Spleen (tissue), 11 donors: ENCODE results near the gene CTNNA1. TPM values are rescaled to one million over a fixed set of nuclear protein-coding genes. Genes with fewer than 3 reads are reported as not detected.

Source experiments
- DNase-seq: peaks from one replicate; pipeline ENCODE4 v3.0.0-alpha.2; 2020
- H3K27ac ChIP-seq, 8 donors: fragments of 200-600 bp; sonication (generic) in 7 of 8; 1 replicate in 4 of 8; 2 replicates in 4 of 8; pipeline versions ENCODE4 v1.5.0 to v1.8.0; 2016 to 2021; ENCODE audit warnings: inconsistent platforms in 4 of 8, mild to moderate bottlenecking in 4 of 8, moderate library complexity in 1 of 8
- H3K27me3 ChIP-seq, 7 donors: fragments of 200-600 bp; sonication (generic) in 6 of 7; replicated peaks in 1 of 7; 1 replicate in 4 of 7; 2 replicates in 3 of 7; pipeline versions ENCODE4 v1.5.0 to v1.8.0; 2016 to 2021; ENCODE audit warnings: inconsistent platforms in 3 of 7, mild to moderate bottlenecking in 1 of 7
- H3K36me3 ChIP-seq, 6 donors: fragments of 200-600 bp; sonication (generic) in 5 of 6; 1 replicate in 4 of 6; 2 replicates in 2 of 6; pipeline versions ENCODE4 v1.5.0 to v1.8.0; 2016 to 2021; ENCODE audit warnings: inconsistent platforms in 2 of 6
- H3K4me1 ChIP-seq, 6 donors: fragments of 200-600 bp; sonication (generic) in 5 of 6; 1 replicate in 3 of 6; 2 replicates in 3 of 6; pipeline versions ENCODE4 v1.5.0 to v1.8.0; 2016 to 2021; ENCODE audit warnings: inconsistent platforms in 3 of 6
- H3K4me3 ChIP-seq, 8 donors: fragments of 200-600 bp; sonication (generic) in 7 of 8; 1 replicate in 4 of 8; 2 replicates in 4 of 8; pipeline versions ENCODE4 v1.5.0 to v1.8.0; 2016 to 2021; ENCODE audit warnings: inconsistent platforms in 4 of 8, mild to moderate bottlenecking in 4 of 8, moderate library complexity in 2 of 8
- H3K9me3 ChIP-seq, 8 donors: fragments of 200-600 bp; sonication (generic) in 7 of 8; 1 replicate in 4 of 8; 2 replicates in 4 of 8; pipeline versions ENCODE4 v1.5.0 to v1.8.0; 2016 to 2021; ENCODE audit warnings: inconsistent platforms in 4 of 8
- CTCF ChIP-seq, 11 experiments: fragments of 200-600 bp in 7 of 11; fragments of 450-650 bp in 4 of 11; sonication (generic) in 4 of 11; IDR thresholded peaks in 8 of 11; conservative IDR thresholded peaks in 3 of 11; 1 replicate in 7 of 11; 2 replicates in 4 of 11; pipeline versions ENCODE4 v1.4.0 to v1.8.0; 2016 to 2021; ENCODE audit warnings: antibody characterized with exemption in 11 of 11, inconsistent platforms in 4 of 11, mild to moderate bottlenecking in 1 of 11
- POLR2A ChIP-seq, 3 donors: fragments of 450-650 bp; IDR thresholded peaks; one replicate each; pipeline ENCODE4 v1.5.1; 2017; ENCODE audit warnings: antibody characterized with exemption in 3 of 3, mild to moderate bottlenecking in 1 of 3
- POLR2AphosphoS5 ChIP-seq, 3 donors: sonication (generic); formaldehyde crosslinking; IDR thresholded peaks; one replicate each; pipeline ENCODE4 v1.5.1; 2017; ENCODE audit warnings: antibody characterized with exemption in 3 of 3
- WGBS, 5 donors: extraction: QIAGEN DNeasy Blood & Tissue Kit in 3 of 5; methylation state at CpG; one replicate each; pipeline versions ENCODE4 v1.1.5 to v1.1.7; 2013 to 2018; 5-methylcytosine and 5-hydroxymethylcytosine counted together
- intact Hi-C: fragments of 100-400 bp; cut with DNase I; formaldehyde crosslinking; loops from one replicate; pipeline ENCODE4 v1.15.0; 2023; ENCODE audit warnings: low total_unique reads
- polyA plus RNA-seq, 3 donors: library from polyadenylated mRNA; stranded (reverse); fragments of 200-250 nt; gene quantifications; one replicate each; pipeline ENCODE4 v1.2.1, GENCODE V29; 2013
- total RNA-seq, 7 donors: library from RNA; depleted of rRNA in 3 of 7; stranded (reverse); fragments of >200 nt in 3 of 7; fragmentation: NEBNext Ultra II Directional in 4 of 7; extraction: Animal tissue kit (Norgen Biotek cat#: 25700) in 4 of 7; gene quantifications; one replicate each; pipeline versions ENCODE4 v1.1.0 to v1.2.1, GENCODE V29; 2016 to 2021
- donor health status: healthy with polysubstance abuse.
- donor health status: DM: no; HTN: no; CAD: no; lungs with moderate emphysema.
- donor health status: DM: no; HTN: no; CAD: no.
- donor health status: Bipolar disorder and iron deficiency.
- donor health status: healthy.
- donor health status: DM: no; HTN: no; CAD: no.
- donor health status: DM: yes; HTN: yes; CAD: no.

The CTNNA1 gene
- total and polyA plus RNA-seq, 10 donors = 26.7 to 313 (median 186) TPM

- 77 to 86% (median 86%) methylated on average over 6 of the region's 6 CpGs for WGBS, 5 donors
- Histone ChIP-seq H3K27ac (no peak overlapping the region), H3K4me1 (no peaks in the 10 kb centered on the region), H3K9me3 (no peaks in the 10 kb centered on the region), H3K27me3 (peaks cover 0 to under 1% (median 0%) of the 10 kb centered on the region in 7 donors), H3K4me3 (no peak overlapping the region), H3K36me3 (no peaks in the 10 kb centered on the region)
- no peak for DNase-seq
- intact Hi-C loops = no loop called here
- TF ChIP-seq POLR2A (IDR thresholded peaks at IDR 0.05) (no peak), POLR2AphosphoS5 (IDR thresholded peaks at IDR 0.05) (no peak), CTCF (IDR thresholded peaks at IDR 0.05 in 8 of 11, conservative IDR thresholded peaks at IDR 0.05 in 3 of 11) (no peak)
These were observed 42.1 kb upstream of the CTNNA1 start for GRCh38 chr5:138711087-138711486.

DNA sequence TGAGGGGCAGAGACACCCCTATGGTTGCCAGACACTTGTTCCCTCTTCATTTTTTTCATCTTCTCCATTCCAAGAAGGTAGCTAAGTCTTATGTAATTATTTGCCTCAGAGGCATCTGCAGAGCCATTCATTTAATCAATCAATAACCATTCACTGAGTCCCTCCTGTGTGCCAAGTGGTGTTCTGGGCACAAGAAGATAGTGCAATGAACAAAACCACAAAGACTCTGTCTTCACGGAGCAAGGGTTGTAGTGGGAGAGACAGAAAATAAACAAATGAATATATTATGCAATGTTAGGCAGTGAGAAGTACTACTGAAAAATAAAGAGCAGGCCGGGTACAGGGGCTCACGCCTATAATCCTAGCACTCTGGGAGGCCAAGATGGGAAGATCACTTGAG, 41.4 kb upstream of the CTNNA1 start:
- Histone ChIP-seq H3K27ac (no peak overlapping the region), H3K9me3 (no peaks in the 10 kb centered on the region), H3K27me3 (peaks cover 0 to 5% (median 0%) of the 10 kb centered on the region in 7 donors), H3K4me3 (no peak overlapping the region), H3K36me3 (no peaks in the 10 kb centered on the region), H3K4me1 (no peaks in the 10 kb centered on the region)
- 65 to 81% (median 69%) methylated on average over 3 of the region's 3 CpGs for WGBS, 5 donors
- no peak for DNase-seq
- intact Hi-C loops = no loop called here
- TF ChIP-seq POLR2AphosphoS5 (IDR thresholded peaks at IDR 0.05) (no peak), POLR2A (IDR thresholded peaks at IDR 0.05) (no peak), CTCF (IDR thresholded peaks at IDR 0.05 in 8 of 11, conservative IDR thresholded peaks at IDR 0.05 in 3 of 11) (no peak)

DNA sequence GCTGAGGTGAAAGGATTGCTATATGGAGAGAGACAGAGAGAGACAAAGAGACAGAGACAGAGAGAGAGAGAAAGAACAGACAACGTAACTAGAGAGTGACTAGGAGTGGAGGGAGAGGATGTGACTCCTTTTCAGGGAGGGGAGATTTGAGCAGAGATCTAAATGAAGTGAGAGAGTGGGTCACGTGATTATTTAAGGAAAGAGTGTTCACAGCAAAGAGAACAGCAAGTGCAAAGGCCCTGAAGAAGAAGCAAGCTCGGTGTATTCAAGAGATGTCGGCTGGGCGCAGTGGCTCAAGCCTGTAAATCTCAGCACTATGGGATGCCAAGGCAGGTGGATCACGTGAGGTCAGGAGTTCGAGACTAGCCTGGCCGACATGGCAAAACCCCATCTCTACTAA, 40.9 kb upstream of the CTNNA1 start:
- Histone ChIP-seq H3K9me3 (no peaks in the 10 kb centered on the region), H3K36me3 (no peaks in the 10 kb centered on the region), H3K27ac (no peak overlapping the region), H3K4me3 (no peak overlapping the region), H3K27me3 (peaks cover 0 to 5% (median 0%) of the 10 kb centered on the region in 7 donors), H3K4me1 (no peaks in the 10 kb centered on the region)
- no peak for TF ChIP-seq POLR2AphosphoS5 (IDR thresholded peaks at IDR 0.05)
- no peak for TF ChIP-seq CTCF (IDR thresholded peaks at IDR 0.05 in 8 of 11, conservative IDR thresholded peaks at IDR 0.05 in 3 of 11)
- TF ChIP-seq POLR2A (IDR thresholded peaks at IDR 0.05) = no peak
- 79 to 93% (median 90%) methylated on average over 8 of the region's 8 CpGs for WGBS, 5 donors
- intact Hi-C loops = no loop called here
- no peak for DNase-seq

DNA sequence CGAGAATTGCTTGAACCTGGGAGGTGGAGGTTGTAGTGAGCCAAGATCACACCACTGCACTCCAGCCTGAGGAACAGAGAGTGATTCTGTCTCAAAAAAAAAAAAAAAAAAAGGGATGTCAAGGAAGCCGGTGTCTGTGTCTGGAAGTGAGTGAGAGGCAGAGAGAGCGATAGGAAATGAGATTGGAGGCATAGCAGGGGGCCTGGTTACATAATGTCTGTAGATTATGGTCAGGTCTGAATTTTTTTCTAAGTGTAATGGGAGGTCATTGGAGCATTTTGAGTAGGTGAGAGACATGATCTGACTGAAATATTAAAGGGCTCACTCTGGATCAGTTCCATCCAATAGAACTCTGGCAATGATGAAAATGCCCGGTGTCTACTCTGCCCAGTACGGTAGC, 40.4 kb upstream of the CTNNA1 start:
- no peaks in the 10 kb centered on the region for H3K36me3 ChIP-seq
- no peak for TF ChIP-seq POLR2A (IDR thresholded peaks at IDR 0.05)
- TF ChIP-seq POLR2AphosphoS5 (IDR thresholded peaks at IDR 0.05) = no peak
- no peak for TF ChIP-seq CTCF (IDR thresholded peaks at IDR 0.05 in 8 of 11, conservative IDR thresholded peaks at IDR 0.05 in 3 of 11)
- H3K27me3 ChIP-seq = peaks cover 0 to 5% (median 0%) of the 10 kb centered on the region in 7 donors
- no peaks in the 10 kb centered on the region for H3K9me3 ChIP-seq
- no peak overlapping the region for H3K27ac ChIP-seq
- H3K4me3 ChIP-seq = no peak overlapping the region
- DNase-seq = no peak
- intact Hi-C loops = no loop called here
- H3K4me1 ChIP-seq = no peaks in the 10 kb centered on the region
- 72 to 84% (median 77%) methylated on average over 5 of the region's 5 CpGs for WGBS, 5 donors
